HCT116 (cell line): Measurements from ENCODE around the gene INTS4. TPM values are rescaled to one million over a fixed set of nuclear protein-coding genes. Genes with fewer than 3 reads are reported as not detected.

ENCODE experiments used
- ATAC-seq: fragments of 200-7000 bp; cut with Tn5 transposase; 2 replicates; pipeline ENCODE4 v1.9.1; 2020; ENCODE audit warnings: mild to moderate bottlenecking, moderate library complexity
- BruUV-seq: library from RNA; stranded (reverse); fragments of 400-500 nt; replicated peaks from 2 replicates; lab custom pipeline; 2021; lab: Mats Ljungman, UMichigan
- CTCF ChIA-PET: fragments of 300-600 bp; sonication (Branson Sonifier 250); formaldehyde crosslinking; loops from one replicate; lab custom pipeline; 2021; ENCODE audit warnings: antibody characterized with exemption; lab: Charles Lee
- POLR2A ChIA-PET: fragments of 300-600, 350-600 bp; sonication (Branson Sonifier 250); formaldehyde crosslinking; loops from one replicate; lab custom pipeline; 2021; ENCODE audit warnings: antibody characterized with exemption; lab: Charles Lee
- RAD21 ChIA-PET, 2 experiments: fragments of 300-600 bp; sonication (Branson Sonifier 250); formaldehyde crosslinking; loops; one replicate each; lab custom pipeline; 2023; ENCODE audit warnings: low total read pairs in 2 of 2; ENCODE audit not compliant: uncharacterized antibody in 2 of 2, unreplicated experiment in 2 of 2, low non-redundant PET in 1 of 2; lab: Charles Lee
- DNase-seq: peaks from one replicate; pipeline ENCODE4 v3.0.0-alpha.2; 2010; ENCODE audit warnings: low read depth, low spot score
- H2AFZ ChIP-seq: fragments of 200-600 bp; shearing (Covaris generic), sonication (generic); 2 replicates; pipeline ENCODE4 v1.6.1; 2017; ENCODE audit warnings: low read depth, mixed run types, mixed read lengths, antibody characterized with exemption, low read length; ENCODE audit not compliant: poor library complexity, severe bottlenecking
- H3K27ac ChIP-seq: 2 replicates; pipeline ENCODE4 v1.5.1; 2012; ENCODE audit warnings: low read depth, low read length
- H3K27me3 ChIP-seq: fragments of 200-600 bp; sonication (generic); 2 replicates; pipeline ENCODE4 v1.6.1; 2016; ENCODE audit warnings: mixed run types, low read length, mixed read lengths; ENCODE audit not compliant: insufficient read depth
- H3K36me3 ChIP-seq, 2 experiments: fragments of 200-500 bp in 1 of 2; fragments of 200-600 bp in 1 of 2; sonication (Bioruptor generic) in 1 of 2; sonication (generic) in 1 of 2; 2 replicates each; pipeline versions ENCODE4 v1.5.1 to v1.6.1; 2014 to 2016; ENCODE audit warnings: low read length in 2 of 2, inconsistent platforms in 1 of 2, mixed read lengths in 1 of 2, mixed run types in 1 of 2; ENCODE audit not compliant: insufficient read depth in 2 of 2, control insufficient read depth in 1 of 2
- H3K4me1 ChIP-seq, 2 experiments: fragments of 200-600 bp in 1 of 2; sonication (generic) in 1 of 2; 2 replicates each; pipeline versions ENCODE4 v1.5.1 to v1.6.1; 2012 to 2017; ENCODE audit warnings: low read length in 2 of 2, inconsistent platforms in 1 of 2, mild to moderate bottlenecking in 1 of 2, mixed read lengths in 1 of 2, mixed run types in 1 of 2, moderate library complexity in 1 of 2; ENCODE audit not compliant: insufficient read depth in 2 of 2, control insufficient read depth in 1 of 2
- H3K4me2 ChIP-seq: fragments of 200-600 bp; sonication (generic); 2 replicates; pipeline ENCODE4 v1.6.1; 2017; ENCODE audit warnings: mixed run types, low read length, mixed read lengths
- H3K4me3 ChIP-seq, 2 experiments: fragments of 200-600 bp in 1 of 2; sonication (generic) in 1 of 2; replicated peaks in 1 of 2; 2 replicates each; pipeline ENCODE4 v1.5.1; 2011 to 2016; ENCODE audit warnings: low read length in 2 of 2, control low read depth in 1 of 2, low read depth in 1 of 2, mild to moderate bottlenecking in 1 of 2, mixed read lengths in 1 of 2, mixed run types in 1 of 2
- H3K79me2 ChIP-seq: fragments of 200-600 bp; sonication (generic); 2 replicates; pipeline ENCODE4 v1.6.1; 2017; ENCODE audit warnings: mild to moderate bottlenecking, mixed run types, low read length, moderate library complexity, mixed read lengths; ENCODE audit not compliant: insufficient read depth
- H3K9ac ChIP-seq: fragments of 200-600 bp; sonication (generic); 2 replicates; pipeline ENCODE4 v1.6.1; 2016; ENCODE audit warnings: low read length, mixed read lengths
- H3K9me2 ChIP-seq: fragments of 200-600 bp; sonication (generic), shearing (Covaris generic); 2 replicates; pipeline ENCODE4 v1.6.1; 2017; ENCODE audit warnings: mixed run types, mild to moderate bottlenecking, moderate library complexity; ENCODE audit not compliant: insufficient read depth
- H3K9me3 ChIP-seq, 2 experiments: fragments of 200-500 bp in 1 of 2; fragments of 200-600 bp in 1 of 2; sonication (Bioruptor generic) in 1 of 2; sonication (generic) in 1 of 2; 2 replicates each; pipeline ENCODE4 v1.6.1; 2014 to 2017; ENCODE audit warnings: low read length in 2 of 2, mixed read lengths in 2 of 2, inconsistent platforms in 1 of 2, low read depth in 1 of 2, mild to moderate bottlenecking in 1 of 2, mixed run types in 1 of 2, moderate library complexity in 1 of 2; ENCODE audit not compliant: control insufficient read depth in 1 of 2, insufficient read depth in 1 of 2
- H4K20me1 ChIP-seq: fragments of 200-600 bp; sonication (generic), shearing (Covaris generic); 2 replicates; pipeline ENCODE4 v1.6.1; 2017; ENCODE audit warnings: mixed run types, mild to moderate bottlenecking, moderate library complexity; ENCODE audit not compliant: insufficient read depth
- EZH2 ChIP-seq: fragments of 200-600 bp; sonication (generic); IDR thresholded peaks from 2 replicates; pipeline ENCODE4 v1.6.1; 2017; ENCODE audit warnings: antibody characterized with exemption, mixed run types
- FOSL1 ChIP-seq: IDR thresholded peaks from 2 replicates; pipeline ENCODE4 v1.6.1; 2012; ENCODE audit warnings: low read depth
- RAD21 ChIP-seq: IDR thresholded peaks from 2 replicates; pipeline ENCODE4 v1.6.1; 2012; ENCODE audit warnings: low read depth, mild to moderate bottlenecking
- SP1 ChIP-seq: IDR thresholded peaks from 2 replicates; pipeline ENCODE4 v1.6.1; 2012; ENCODE audit warnings: low read depth
- TCF7L2 ChIP-seq: IDR thresholded peaks from 2 replicates; pipeline ENCODE4 v1.7.0; 2011; ENCODE audit warnings: borderline replicate concordance, inconsistent platforms; ENCODE audit not compliant: insufficient read depth, insufficient read length; ENCODE audit errors: extremely low read depth
- YY1 ChIP-seq: IDR thresholded peaks from 2 replicates; pipeline ENCODE4 v1.6.1; 2011; ENCODE audit warnings: low read length, low read depth, moderate library complexity, mild to moderate bottlenecking; ENCODE audit not compliant: insufficient replicate concordance; ENCODE audit errors: extremely low read depth
- ZNF274 ChIP-seq: fragments of 200-500 bp; sonication (Bioruptor generic); IDR thresholded peaks from 2 replicates; pipeline ENCODE4 v1.6.1; 2014; ENCODE audit warnings: mild to moderate bottlenecking, low read depth, low read length, inconsistent platforms
- intact Hi-C: fragments of 100-400 bp; cut with micrococcal nuclease; formaldehyde crosslinking; loops from 2 replicates; pipeline ENCODE4 v1.10.0; 2022
- total RNA-seq: library from RNA; stranded (reverse); gene quantifications from one replicate; pipeline ENCODE4 v1.2.1, GENCODE V29; 2021; ENCODE audit not compliant: unreplicated experiment
- TF ChIP-seq, protein P1 (sequence below), 3 experiments: fragments of 200-600 bp in 1 of 3; sonication (generic) in 1 of 3; IDR thresholded peaks in 2 of 3; conservative IDR thresholded peaks in 1 of 3; 2 replicates each; pipeline ENCODE4 v1.5.1; 2012 to 2017; ENCODE audit warnings: low read depth in 2 of 3, low read length in 2 of 3, antibody characterized with exemption in 1 of 3, borderline replicate concordance in 1 of 3, control low read depth in 1 of 3, mild to moderate bottlenecking in 1 of 3, mixed read lengths in 1 of 3, mixed run types in 1 of 3, moderate library complexity in 1 of 3; ENCODE audit not compliant: insufficient read depth in 1 of 3

The INTS4 gene
- total RNA-seq, 1 experiment from 2014 or later = 41.0 TPM

- ChIA-PET CTCF (interaction anchor here (1.0 to 2.0 kb wide), 7 partner anchors 8 to 362 kb away, joined by 3 to 10 read pairs (median 4); partner anchors contain the start of gene NDUFC2), RAD21 (no interaction called here), POLR2A (no interaction called here)
- Histone ChIP-seq H3K9me3 (no peaks in the 10 kb centered on the region), H3K27me3 (no peaks in the 10 kb centered on the region), H3K79me2 (no peaks in the 10 kb centered on the region), H3K4me1 (peaks cover 7 to 8% of the 10 kb centered on the region in 2 experiments), H4K20me1 (no peaks in the 10 kb centered on the region), H3K36me3 (no peaks in the 10 kb centered on the region), H3K4me3 (no peak overlapping the region), H3K4me2 (no peak overlapping the region), H3K27ac (no peak overlapping the region), H3K9ac (no peak overlapping the region), H3K9me2 (no peaks in the 10 kb centered on the region), H2AFZ (peak overlapping the region; percentile 72)
- intact Hi-C loops = loop anchor here (1.0 kb wide), 1 partner anchor 224 kb away; no protein-coding TSS in a partner anchor
- TF ChIP-seq RAD21 = peak; percentile 67
- TF ChIP-seq, protein P1, sequence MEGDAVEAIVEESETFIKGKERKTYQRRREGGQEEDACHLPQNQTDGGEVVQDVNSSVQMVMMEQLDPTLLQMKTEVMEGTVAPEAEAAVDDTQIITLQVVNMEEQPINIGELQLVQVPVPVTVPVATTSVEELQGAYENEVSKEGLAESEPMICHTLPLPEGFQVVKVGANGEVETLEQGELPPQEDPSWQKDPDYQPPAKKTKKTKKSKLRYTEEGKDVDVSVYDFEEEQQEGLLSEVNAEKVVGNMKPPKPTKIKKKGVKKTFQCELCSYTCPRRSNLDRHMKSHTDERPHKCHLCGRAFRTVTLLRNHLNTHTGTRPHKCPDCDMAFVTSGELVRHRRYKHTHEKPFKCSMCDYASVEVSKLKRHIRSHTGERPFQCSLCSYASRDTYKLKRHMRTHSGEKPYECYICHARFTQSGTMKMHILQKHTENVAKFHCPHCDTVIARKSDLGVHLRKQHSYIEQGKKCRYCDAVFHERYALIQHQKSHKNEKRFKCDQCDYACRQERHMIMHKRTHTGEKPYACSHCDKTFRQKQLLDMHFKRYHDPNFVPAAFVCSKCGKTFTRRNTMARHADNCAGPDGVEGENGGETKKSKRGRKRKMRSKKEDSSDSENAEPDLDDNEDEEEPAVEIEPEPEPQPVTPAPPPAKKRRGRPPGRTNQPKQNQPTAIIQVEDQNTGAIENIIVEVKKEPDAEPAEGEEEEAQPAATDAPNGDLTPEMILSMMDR (IDR thresholded peaks at IDR 0.05 in 2 of 3, conservative IDR thresholded peaks at IDR 0.05 in 1 of 3; ENCODE audit: borderline replicate concordance in 1 of 3, insufficient read depth in 1 of 3, low read depth in 2 of 3, low read length in 2 of 3) = peak; percentile 58 to 76 (median 71); a peak in 5 of 6 replicates
- TF ChIP-seq YY1 = peak; percentile 13
- TF ChIP-seq SP1 = no peak
- no TSS peak for BruUV-seq
- ATAC-seq (peak; percentile 95), DNase-seq (peak; percentile 68)
Observed at GRCh38 chr11:78000193-78000592, 5.7 kb upstream of the INTS4 start.

GRCh38 chr11:77999446-78000030, 5.1 kb upstream of the INTS4 start:
- Histone ChIP-seq H3K27ac (no peak overlapping the region), H3K36me3 (no peaks in the 10 kb centered on the region), H3K79me2 (no peaks in the 10 kb centered on the region), H3K9me2 (no peaks in the 10 kb centered on the region), H4K20me1 (no peaks in the 10 kb centered on the region), H3K4me2 (no peak overlapping the region), H3K9ac (no peak overlapping the region), H3K4me1 (peaks cover 9 to 10% of the 10 kb centered on the region in 2 experiments), H3K9me3 (no peaks in the 10 kb centered on the region), H2AFZ (peak overlapping the region; percentile 72), H3K27me3 (no peaks in the 10 kb centered on the region)
- intact Hi-C loops = loop anchor here (1.0 kb wide), 1 partner anchor 223 kb away; no protein-coding TSS in a partner anchor
- no peak for DNase-seq
- BruUV-seq = no TSS peak
- POLR2A ChIA-PET = no interaction called here
- no peak for ATAC-seq
- CTCF ChIA-PET = interaction anchor here (0.9 to 2.0 kb wide), 8 partner anchors 9 to 361 kb away, joined by 3 to 10 read pairs (median 4); partner anchors contain the start of gene NDUFC2
- RAD21 ChIA-PET = no interaction called here
- no peak for TF ChIP-seq TCF7L2
- TF ChIP-seq ZNF274 = no peak
- no peak for TF ChIP-seq FOSL1
- no peak for TF ChIP-seq EZH2
- TF ChIP-seq, protein P1 (IDR thresholded peaks at IDR 0.05 in 2 of 3, conservative IDR thresholded peaks at IDR 0.05 in 1 of 3; ENCODE audit: borderline replicate concordance in 1 of 3, insufficient read depth in 1 of 3, low read depth in 2 of 3, low read length in 2 of 3) = no peak
- TF ChIP-seq, all 23 proteins: peak for 0
- H3K4me3 ChIP-seq = no peak overlapping the region
